HCT116 (cell line): ENCODE measurements around the gene GK2.

ENCODE experiments used
- CBX3 ChIP-seq: IDR thresholded peaks from 2 replicates; pipeline ENCODE4 v1.6.1; 2012; ENCODE audit warnings: low read depth
- CEBPB ChIP-seq: IDR thresholded peaks from 2 replicates; pipeline ENCODE4 v1.6.1; 2012; ENCODE audit warnings: low read depth
- EZH2 ChIP-seq: fragments of 200-600 bp; sonication (generic); IDR thresholded peaks from 2 replicates; pipeline ENCODE4 v1.6.1; 2017; ENCODE audit warnings: antibody characterized with exemption, mixed run types
- EZH2phosphoT487 ChIP-seq: fragments of 200-600 bp; IDR thresholded peaks from 2 replicates; pipeline ENCODE4 v1.6.1; 2018; ENCODE audit warnings: antibody characterized with exemption, borderline replicate concordance
- JUND ChIP-seq: IDR thresholded peaks from 2 replicates; pipeline ENCODE4 v1.6.1; 2012
- POLR2A ChIP-seq: IDR thresholded peaks from 2 replicates; pipeline ENCODE4 v1.7.0; 2011; ENCODE audit warnings: borderline replicate concordance; ENCODE audit not compliant: insufficient read depth, insufficient read length; ENCODE audit errors: extremely low read depth
- POLR2AphosphoS5 ChIP-seq: IDR thresholded peaks from 2 replicates; pipeline ENCODE4 v1.6.1; 2011; ENCODE audit warnings: mild to moderate bottlenecking, low read depth, low read length, moderate library complexity
- RAD21 ChIP-seq: IDR thresholded peaks from 2 replicates; pipeline ENCODE4 v1.6.1; 2012; ENCODE audit warnings: low read depth, mild to moderate bottlenecking
- SP1 ChIP-seq: IDR thresholded peaks from 2 replicates; pipeline ENCODE4 v1.6.1; 2012; ENCODE audit warnings: low read depth
- TF ChIP-seq, protein P1 (sequence below), 3 experiments: fragments of 200-600 bp in 1 of 3; sonication (generic) in 1 of 3; IDR thresholded peaks in 2 of 3; conservative IDR thresholded peaks in 1 of 3; 2 replicates each; pipeline ENCODE4 v1.5.1; 2012 to 2017; ENCODE audit warnings: low read depth in 2 of 3, low read length in 2 of 3, antibody characterized with exemption in 1 of 3, borderline replicate concordance in 1 of 3, control low read depth in 1 of 3, mild to moderate bottlenecking in 1 of 3, mixed read lengths in 1 of 3, mixed run types in 1 of 3, moderate library complexity in 1 of 3; ENCODE audit not compliant: insufficient read depth in 1 of 3
- TF ChIP-seq, protein P2 (sequence below): IDR thresholded peaks from 2 replicates; pipeline ENCODE4 v1.6.1; 2012; ENCODE audit warnings: low read depth

DNA sequence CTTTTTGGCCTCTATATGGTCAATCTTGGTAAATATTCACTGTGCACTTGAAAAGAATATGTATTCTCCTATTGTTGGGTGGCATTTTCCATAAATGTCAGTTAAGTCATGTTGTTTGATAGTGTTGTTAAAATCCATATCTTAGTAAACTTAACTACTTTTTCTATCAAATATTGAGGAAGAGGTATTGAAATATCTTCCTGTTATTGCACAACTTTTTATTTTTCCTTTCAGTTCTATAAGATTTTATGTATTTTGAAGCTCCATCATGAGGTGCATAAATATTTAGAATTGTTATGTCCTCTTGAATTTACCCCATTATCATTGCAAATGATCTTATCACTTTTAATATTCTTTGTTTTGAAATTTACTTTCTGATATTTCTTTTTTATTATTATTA, 3.4 kb downstream of the GK2 start:
- TF ChIP-seq, protein P1, sequence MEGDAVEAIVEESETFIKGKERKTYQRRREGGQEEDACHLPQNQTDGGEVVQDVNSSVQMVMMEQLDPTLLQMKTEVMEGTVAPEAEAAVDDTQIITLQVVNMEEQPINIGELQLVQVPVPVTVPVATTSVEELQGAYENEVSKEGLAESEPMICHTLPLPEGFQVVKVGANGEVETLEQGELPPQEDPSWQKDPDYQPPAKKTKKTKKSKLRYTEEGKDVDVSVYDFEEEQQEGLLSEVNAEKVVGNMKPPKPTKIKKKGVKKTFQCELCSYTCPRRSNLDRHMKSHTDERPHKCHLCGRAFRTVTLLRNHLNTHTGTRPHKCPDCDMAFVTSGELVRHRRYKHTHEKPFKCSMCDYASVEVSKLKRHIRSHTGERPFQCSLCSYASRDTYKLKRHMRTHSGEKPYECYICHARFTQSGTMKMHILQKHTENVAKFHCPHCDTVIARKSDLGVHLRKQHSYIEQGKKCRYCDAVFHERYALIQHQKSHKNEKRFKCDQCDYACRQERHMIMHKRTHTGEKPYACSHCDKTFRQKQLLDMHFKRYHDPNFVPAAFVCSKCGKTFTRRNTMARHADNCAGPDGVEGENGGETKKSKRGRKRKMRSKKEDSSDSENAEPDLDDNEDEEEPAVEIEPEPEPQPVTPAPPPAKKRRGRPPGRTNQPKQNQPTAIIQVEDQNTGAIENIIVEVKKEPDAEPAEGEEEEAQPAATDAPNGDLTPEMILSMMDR (IDR thresholded peaks at IDR 0.05 in 2 of 3, conservative IDR thresholded peaks at IDR 0.05 in 1 of 3; ENCODE audit: borderline replicate concordance in 1 of 3, insufficient read depth in 1 of 3, low read depth in 2 of 3, low read length in 2 of 3), result no peak
- TF ChIP-seq POLR2A (no peak), EZH2 (no peak), JUND (no peak), RAD21 (no peak), CEBPB (no peak), POLR2AphosphoS5 (no peak), EZH2phosphoT487 (no peak), CBX3 (no peak), SP1 (no peak)
- TF ChIP-seq, protein P2, sequence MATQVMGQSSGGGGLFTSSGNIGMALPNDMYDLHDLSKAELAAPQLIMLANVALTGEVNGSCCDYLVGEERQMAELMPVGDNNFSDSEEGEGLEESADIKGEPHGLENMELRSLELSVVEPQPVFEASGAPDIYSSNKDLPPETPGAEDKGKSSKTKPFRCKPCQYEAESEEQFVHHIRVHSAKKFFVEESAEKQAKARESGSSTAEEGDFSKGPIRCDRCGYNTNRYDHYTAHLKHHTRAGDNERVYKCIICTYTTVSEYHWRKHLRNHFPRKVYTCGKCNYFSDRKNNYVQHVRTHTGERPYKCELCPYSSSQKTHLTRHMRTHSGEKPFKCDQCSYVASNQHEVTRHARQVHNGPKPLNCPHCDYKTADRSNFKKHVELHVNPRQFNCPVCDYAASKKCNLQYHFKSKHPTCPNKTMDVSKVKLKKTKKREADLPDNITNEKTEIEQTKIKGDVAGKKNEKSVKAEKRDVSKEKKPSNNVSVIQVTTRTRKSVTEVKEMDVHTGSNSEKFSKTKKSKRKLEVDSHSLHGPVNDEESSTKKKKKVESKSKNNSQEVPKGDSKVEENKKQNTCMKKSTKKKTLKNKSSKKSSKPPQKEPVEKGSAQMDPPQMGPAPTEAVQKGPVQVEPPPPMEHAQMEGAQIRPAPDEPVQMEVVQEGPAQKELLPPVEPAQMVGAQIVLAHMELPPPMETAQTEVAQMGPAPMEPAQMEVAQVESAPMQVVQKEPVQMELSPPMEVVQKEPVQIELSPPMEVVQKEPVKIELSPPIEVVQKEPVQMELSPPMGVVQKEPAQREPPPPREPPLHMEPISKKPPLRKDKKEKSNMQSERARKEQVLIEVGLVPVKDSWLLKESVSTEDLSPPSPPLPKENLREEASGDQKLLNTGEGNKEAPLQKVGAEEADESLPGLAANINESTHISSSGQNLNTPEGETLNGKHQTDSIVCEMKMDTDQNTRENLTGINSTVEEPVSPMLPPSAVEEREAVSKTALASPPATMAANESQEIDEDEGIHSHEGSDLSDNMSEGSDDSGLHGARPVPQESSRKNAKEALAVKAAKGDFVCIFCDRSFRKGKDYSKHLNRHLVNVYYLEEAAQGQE, result no peak
